Lower leg skin (tissue), 4 donors: ENCODE measurements around the gene INSRR. TPM values are rescaled to one million over a fixed set of nuclear protein-coding genes. Genes with fewer than 3 reads are reported as not detected.

Experiments
- DNase-seq, 2 donors: peaks; one replicate each; pipeline ENCODE4 v3.0.0-alpha.2; 2019; ENCODE audit warnings: low spot score in 2 of 2
- H3K4me3 ChIP-seq: fragments of 200-600 bp; sonication (generic); 2 replicates; pipeline ENCODE4 v1.5.1; 2017; ENCODE audit warnings: mild to moderate bottlenecking, low read depth; ENCODE audit not compliant: poor library complexity, severe bottlenecking
- CTCF ChIP-seq, 3 donors: fragments of 450-650 bp; IDR thresholded peaks; one replicate each; pipeline ENCODE4 v1.5.1; 2016; ENCODE audit warnings: antibody characterized with exemption in 3 of 3, mild to moderate bottlenecking in 3 of 3, moderate library complexity in 2 of 3
- POLR2A ChIP-seq, 2 donors: fragments of 450-650 bp; IDR thresholded peaks; one replicate each; pipeline ENCODE4 v1.6.1; 2016 to 2017; ENCODE audit warnings: antibody characterized with exemption in 2 of 2, mild to moderate bottlenecking in 1 of 2, moderate library complexity in 1 of 2
- WGBS, 2 donors: methylation state at CpG; one replicate each; pipeline ENCODE4 v1.1.5; 2018; 5-methylcytosine and 5-hydroxymethylcytosine counted together
- intact Hi-C: fragments of 100-400 bp; cut with DNase I; formaldehyde crosslinking; loops from one replicate; pipeline ENCODE4 v1.15.0; 2023; ENCODE audit warnings: low total_unique reads
- total RNA-seq, 4 donors: library from RNA; depleted of rRNA; stranded (reverse); fragments of >200 nt; gene quantifications; one replicate each; pipeline ENCODE4 v1.1.0, GENCODE V29; 2016

Gene INSRR
- total RNA-seq, 4 donors from 2014 or later, result not detected

GRCh38 chr1:156815961-156816422 is 42.9 kb downstream of the INSRR start:
- intact Hi-C loops, result no loop called here
- DNase-seq, result no peak
- WGBS, 2 donors, result 71 to 72% methylated on average over 8 to 10 of the region's 10 CpGs
- TF ChIP-seq CTCF (IDR thresholded peaks at IDR 0.05) (no peak), POLR2A (IDR thresholded peaks at IDR 0.05) (no peak)
- no peak overlapping the region for H3K4me3 ChIP-seq

GRCh38 chr1:156815307-156815826 is 43.5 kb downstream of the INSRR start:
- no peak for TF ChIP-seq CTCF (IDR thresholded peaks at IDR 0.05)
- no peak for TF ChIP-seq POLR2A (IDR thresholded peaks at IDR 0.05)
- intact Hi-C loops, result no loop called here
- WGBS, 2 donors, result 59 to 71% methylated on average over 5 of the region's 5 CpGs
- H3K4me3 ChIP-seq, result no peak overlapping the region
- DNase-seq, result no peak

- DNase-seq, result no peak
- no peak overlapping the region for H3K4me3 ChIP-seq
- WGBS, 2 donors, result 47 to 54% methylated on average over 7 of the region's 7 CpGs
Observed at GRCh38 chr1:156814571-156815260, 44.2 kb downstream of the INSRR start.

GRCh38 chr1:156813750-156814570 is 45.0 kb downstream of the INSRR start:
- DNase-seq, result peak in 1 of 2 donors; percentile 90
- intact Hi-C loops, result no loop called here
- peak overlapping the region; percentile 8 for H3K4me3 ChIP-seq
- TF ChIP-seq POLR2A (IDR thresholded peaks at IDR 0.05), result no peak
- no peak for TF ChIP-seq CTCF (IDR thresholded peaks at IDR 0.05)
- 3 to 37% methylated on average over 17 to 40 of the region's 60 CpGs for WGBS, 2 donors

More at GRCh38 chr1:156814571-156815260, 44.2 kb downstream of the INSRR start:
- intact Hi-C loops, result no loop called here
- TF ChIP-seq POLR2A (IDR thresholded peaks at IDR 0.05) (no peak), CTCF (IDR thresholded peaks at IDR 0.05) (no peak)

GRCh38 chr1:156813298-156813697 is 45.6 kb downstream of the INSRR start:
- no peak overlapping the region for H3K4me3 ChIP-seq
- TF ChIP-seq POLR2A (IDR thresholded peaks at IDR 0.05), result no peak
- intact Hi-C loops, result no loop called here
- 53 to 59% methylated on average over 10 of the region's 10 CpGs for WGBS, 2 donors
- no peak for DNase-seq
